Mesothelial cell of epicardium (in vitro differentiated cells): ENCODE measurements around the gene GPR135. TPM values are rescaled to one million over a fixed set of nuclear protein-coding genes. Genes with fewer than 3 reads are reported as not detected.
A peak's percentile ranks its signal among the peaks of the same experiment; 100 is the strongest.

Experiments used
- DNase-seq, 2 experiments: peaks; one replicate each; pipeline ENCODE4 v3.0.0; 2021; ENCODE audit warnings: low spot score in 2 of 2; ENCODE audit not compliant: unreplicated experiment in 2 of 2
- H3K27ac Mint-ChIP-seq: 2 replicates; pipeline ENCODE4 v1.8.0; 2021; ENCODE audit warnings: mixed read lengths
- H3K27me3 Mint-ChIP-seq: 2 replicates; pipeline ENCODE4 v1.8.0; 2021; ENCODE audit warnings: low read depth, mixed read lengths
- H3K36me3 Mint-ChIP-seq: 2 replicates; pipeline ENCODE4 v1.8.0; 2021; ENCODE audit warnings: mixed read lengths
- H3K4me1 Mint-ChIP-seq: 2 replicates; pipeline ENCODE4 v1.8.0; 2021; ENCODE audit warnings: mixed read lengths
- H3K4me3 Mint-ChIP-seq: 2 replicates; pipeline ENCODE4 v1.8.0; 2021; ENCODE audit warnings: mild to moderate bottlenecking, moderate library complexity, mixed read lengths
- H3K9me3 Mint-ChIP-seq: 2 replicates; pipeline ENCODE4 v1.8.0; 2021; ENCODE audit warnings: mixed read lengths
- CTCF ChIP-seq: fragments of 200-600 bp; sonication (generic); IDR thresholded peaks from one replicate; pipeline ENCODE4 v1.5.0; 2021; ENCODE audit warnings: antibody characterized with exemption; ENCODE audit not compliant: unreplicated experiment
- total RNA-seq: library from RNA; stranded (reverse); gene quantifications from 3 replicates; pipeline ENCODE4 v1.2.1, GENCODE V29; 2021

GPR135 gene
- total RNA-seq, 1 donor from 2014 or later = 4.2 TPM

GRCh38 chr14:59484639-59485175, 19.5 kb upstream of the GPR135 start:
- no peak for TF ChIP-seq CTCF
- Mint-ChIP-seq H3K27ac (peak overlapping the region; percentile 92), H3K27me3 (no peaks in the 10 kb centered on the region), H3K4me3 (peak overlapping the region; percentile 85), H3K36me3 (peaks cover 19% of the 10 kb centered on the region), H3K4me1 (peaks cover 36% of the 10 kb centered on the region), H3K9me3 (no peaks in the 10 kb centered on the region)
- no peak for DNase-seq

GRCh38 chr14:59483819-59484638, 18.8 kb upstream of the GPR135 start, which contains the start of the genes JKAMP and L3HYPDH:
Gene JKAMP (plus strand): TSS chr14:59484517. CDS start chr14:59484590, 73 bp downstream.
Gene L3HYPDH (minus strand): TSS chr14:59484408. CDS start chr14:59484316, 92 bp downstream.
- peaks cover 36% of the 10 kb centered on the region for H3K4me1 Mint-ChIP-seq

GRCh38 chr14:59483363-59483762, 18.2 kb upstream of the GPR135 start:
- no peak for TF ChIP-seq CTCF
- H3K9me3 Mint-ChIP-seq = no peaks in the 10 kb centered on the region
- H3K36me3 Mint-ChIP-seq = peaks cover 15% of the 10 kb centered on the region
- H3K27me3 Mint-ChIP-seq = no peaks in the 10 kb centered on the region
- H3K4me1 Mint-ChIP-seq = peaks cover 36% of the 10 kb centered on the region
- peak in 1 of 2 experiments; percentile 44 for DNase-seq
- peak overlapping the region; percentile 88 for H3K27ac Mint-ChIP-seq
- peak overlapping the region; percentile 85 for H3K4me3 Mint-ChIP-seq

More at GRCh38 chr14:59483819-59484638, 18.8 kb upstream of the GPR135 start, which contains the start of the genes JKAMP and L3HYPDH:
- no peaks in the 10 kb centered on the region for H3K27me3 Mint-ChIP-seq
- H3K27ac Mint-ChIP-seq = peak within 1 kb of the TSS; percentile 92
- H3K4me3 Mint-ChIP-seq = peak within 1 kb of the TSS; percentile 85
- H3K9me3 Mint-ChIP-seq = no peaks in the 10 kb centered on the region
- TF ChIP-seq CTCF = peak; percentile 28
- peak; percentile 96 to 98 for DNase-seq
- peaks cover 14% of the 10 kb centered on the region for H3K36me3 Mint-ChIP-seq

GRCh38 chr14:59482541-59483331, 17.6 kb upstream of the GPR135 start:
- H3K9me3 Mint-ChIP-seq = no peaks in the 10 kb centered on the region
- H3K27me3 Mint-ChIP-seq = no peaks in the 10 kb centered on the region
- peaks cover 11% of the 10 kb centered on the region for H3K36me3 Mint-ChIP-seq
- no peak for DNase-seq
- TF ChIP-seq CTCF = no peak
- peak overlapping the region; percentile 88 for H3K27ac Mint-ChIP-seq
- H3K4me1 Mint-ChIP-seq = peaks cover 36% of the 10 kb centered on the region
- H3K4me3 Mint-ChIP-seq = peak overlapping the region; percentile 85

GRCh38 chr14:59481871-59482540, 16.8 kb upstream of the GPR135 start:
- no peaks in the 10 kb centered on the region for H3K27me3 Mint-ChIP-seq
- peaks cover 9% of the 10 kb centered on the region for H3K36me3 Mint-ChIP-seq
- peak overlapping the region; percentile 85 for H3K4me3 Mint-ChIP-seq
- no peak for DNase-seq
- H3K4me1 Mint-ChIP-seq = peaks cover 36% of the 10 kb centered on the region
- H3K27ac Mint-ChIP-seq = peak overlapping the region; percentile 88
- no peaks in the 10 kb centered on the region for H3K9me3 Mint-ChIP-seq
- TF ChIP-seq CTCF = no peak
